PC-9 (cell line): ENCODE results near the gene TGM2. TPM values are rescaled to one million over a fixed set of nuclear protein-coding genes. Genes with fewer than 3 reads are reported as not detected.
A peak's percentile ranks its signal among the peaks of the same experiment; 100 is the strongest.

ENCODE experiments used
- BruUV-seq: library from RNA; stranded (reverse); fragments of 400-500 nt; replicated peaks from 2 replicates; lab custom pipeline; 2021; lab: Mats Ljungman, UMichigan
- CTCF ChIA-PET: fragments of 300-600 bp; sonication (Branson Sonifier 250); formaldehyde crosslinking; loops from one replicate; lab custom pipeline; 2022; ENCODE audit warnings: antibody characterized with exemption; lab: Charles Lee
- POLR2A ChIA-PET: fragments of 300-600 bp; sonication (Branson Sonifier 250); formaldehyde crosslinking; loops from one replicate; lab custom pipeline; 2022; ENCODE audit warnings: antibody characterized with exemption; ENCODE audit not compliant: unreplicated experiment; lab: Charles Lee
- DNase-seq, 2 experiments: peaks; one replicate each; pipeline versions ENCODE4 v3.0.0 to v3.0.0-alpha.2; 2015 to 2022; ENCODE audit warnings: mixed read lengths in 1 of 2
- H2AFZ ChIP-seq: fragments of 200-600 bp; sonication (generic); 2 replicates; pipeline ENCODE4 v1.8.1; 2017; ENCODE audit warnings: antibody characterized with exemption
- H3F3A ChIP-seq: fragments of 200-600 bp; sonication (generic); 2 replicates; pipeline ENCODE4 v1.8.1; 2017; ENCODE audit warnings: antibody characterized with exemption, mild to moderate bottlenecking, low read depth; ENCODE audit not compliant: insufficient read depth
- H3K27ac ChIP-seq: fragments of 200-600 bp; sonication (generic); 2 replicates; pipeline ENCODE4 v1.6.1; 2016; ENCODE audit warnings: mixed run types
- H3K27me3 ChIP-seq: fragments of 200-600 bp; sonication (generic); 2 replicates; pipeline ENCODE4 v1.6.1; 2016; ENCODE audit warnings: low read depth, mixed run types; ENCODE audit not compliant: insufficient read depth
- H3K36me3 ChIP-seq: fragments of 200-600 bp; sonication (generic); 2 replicates; pipeline ENCODE4 v1.6.1; 2016; ENCODE audit warnings: low read depth, mixed run types
- H3K4me1 ChIP-seq: fragments of 200-600 bp; sonication (generic); replicated peaks from 2 replicates; pipeline ENCODE4 v1.6.1; 2016; ENCODE audit warnings: mixed run types; ENCODE audit not compliant: insufficient read depth
- H3K4me2 ChIP-seq: fragments of 200-600 bp; sonication (generic); 2 replicates; pipeline ENCODE4 v1.6.1; 2017; ENCODE audit warnings: mixed run types
- H3K4me3 ChIP-seq: fragments of 200-600 bp; sonication (generic); 2 replicates; pipeline ENCODE4 v1.6.1; 2016; ENCODE audit warnings: mixed run types
- H3K79me2 ChIP-seq: fragments of 200-600 bp; sonication (generic); 2 replicates; pipeline ENCODE4 v1.6.1; 2017; ENCODE audit warnings: low read depth, mixed run types
- H3K9me2 ChIP-seq: fragments of 200-600 bp; sonication (generic); 2 replicates; pipeline ENCODE4 v1.8.1; 2017; ENCODE audit warnings: mild to moderate bottlenecking; ENCODE audit not compliant: insufficient read depth
- H3K9me3 ChIP-seq: fragments of 200-600 bp; sonication (generic); 2 replicates; pipeline ENCODE4 v1.8.1; 2016; ENCODE audit warnings: low read depth; ENCODE audit not compliant: insufficient read depth
- H4K20me1 ChIP-seq: fragments of 200-600 bp; sonication (generic); 2 replicates; pipeline ENCODE4 v1.8.1; 2017; ENCODE audit not compliant: insufficient read depth
- CTCF ChIP-seq: fragments of 200-600 bp; sonication (generic); conservative IDR thresholded peaks from 2 replicates; pipeline ENCODE4 v1.6.1; 2017; ENCODE audit warnings: mixed run types, antibody characterized with exemption, mild to moderate bottlenecking, moderate library complexity
- EZH2 ChIP-seq: fragments of 200-600 bp; sonication (generic); IDR thresholded peaks from 2 replicates; pipeline ENCODE4 v1.8.0; 2017; ENCODE audit warnings: antibody characterized with exemption, low read depth
- intact Hi-C: fragments of 100-400 bp; cut with micrococcal nuclease; formaldehyde crosslinking; loops from one replicate; pipeline ENCODE4 v1.10.0; 2022; ENCODE audit not compliant: unreplicated experiment
- total RNA-seq: library from RNA; stranded (reverse); gene quantifications from 2 replicates; pipeline ENCODE4 v1.2.3, GENCODE V29; 2021

The TGM2 gene
- total RNA-seq, 1 experiment from 2014 or later: 333 TPM

- H3K79me2 ChIP-seq: peaks cover 29% of the 10 kb centered on the region
- no peaks in the 10 kb centered on the region for H3K9me3 ChIP-seq
- ChIA-PET CTCF (interaction anchor here (0.7 kb wide), 1 partner anchor 20 kb away, joined by 4 read pairs; no protein-coding TSS in a partner anchor), POLR2A (no interaction called here)
- no peaks in the 10 kb centered on the region for H3K9me2 ChIP-seq
- TF ChIP-seq EZH2 (no peak), CTCF (no peak)
- H3K36me3 ChIP-seq: peaks cover 75% of the 10 kb centered on the region
- H4K20me1 ChIP-seq: no peaks in the 10 kb centered on the region
- no peak for DNase-seq
- H2AFZ ChIP-seq: no peak overlapping the region
- no peak overlapping the region for H3K4me3 ChIP-seq
- no TSS peak for BruUV-seq
- H3K4me1 ChIP-seq: peaks cover 68% of the 10 kb centered on the region
- no peak overlapping the region for H3K4me2 ChIP-seq
- no peaks in the 10 kb centered on the region for H3K27me3 ChIP-seq
- no peak overlapping the region for H3K27ac ChIP-seq
- H3F3A ChIP-seq: peaks cover 81% of the 10 kb centered on the region
- intact Hi-C loops: no loop called here
Observed at GRCh38 chr20:38147751-38148150, 17.3 kb downstream of the TGM2 start.

GRCh38 chr20:38147163-38147562 lies 17.9 kb downstream of the TGM2 start:
- Histone ChIP-seq H4K20me1 (no peaks in the 10 kb centered on the region), H3K4me3 (no peak overlapping the region), H3K27ac (no peak overlapping the region), H3K4me2 (no peak overlapping the region), H3K27me3 (no peaks in the 10 kb centered on the region), H3K79me2 (peaks cover 27% of the 10 kb centered on the region), H3K4me1 (peaks cover 68% of the 10 kb centered on the region), H3K36me3 (peaks cover 80% of the 10 kb centered on the region), H3K9me3 (no peaks in the 10 kb centered on the region), H3F3A (peaks cover 86% of the 10 kb centered on the region), H3K9me2 (no peaks in the 10 kb centered on the region), H2AFZ (no peak overlapping the region)
- no TSS peak for BruUV-seq
- ChIA-PET CTCF (interaction anchor here (0.7 kb wide), 1 partner anchor 21 kb away, joined by 4 read pairs; no protein-coding TSS in a partner anchor), POLR2A (no interaction called here)
- TF ChIP-seq CTCF (no peak), EZH2 (no peak)
- no peak for DNase-seq
- intact Hi-C loops: no loop called here

GRCh38 chr20:38146628-38147027 lies 18.4 kb downstream of the TGM2 start:
- Histone ChIP-seq H3K9me2 (no peaks in the 10 kb centered on the region), H3F3A (peaks cover 92% of the 10 kb centered on the region), H3K9me3 (no peaks in the 10 kb centered on the region), H3K4me3 (no peak overlapping the region), H3K36me3 (peaks cover 80% of the 10 kb centered on the region), H3K27me3 (no peaks in the 10 kb centered on the region), H2AFZ (no peak overlapping the region), H3K4me1 (peaks cover 67% of the 10 kb centered on the region), H3K27ac (peak overlapping the region; percentile 97), H4K20me1 (no peaks in the 10 kb centered on the region), H3K79me2 (peaks cover 25% of the 10 kb centered on the region), H3K4me2 (no peak overlapping the region)
- intact Hi-C loops: no loop called here
- no TSS peak for BruUV-seq
- no peak for DNase-seq
- ChIA-PET POLR2A (no interaction called here), CTCF (no interaction called here)
- TF ChIP-seq CTCF (no peak), EZH2 (no peak)
